Pulmonary artery endothelial cell (primary cell): ENCODE measurements around the gene GRAPL. TPM values are rescaled to one million over a fixed set of nuclear protein-coding genes. Genes with fewer than 3 reads are reported as not detected.
"Not testable (repeated sequence)": the region's sequence is repeated elsewhere in the genome, so short reads cannot be mapped to it uniquely, and the experiment has no call there.

ENCODE experiments used
- DNase-seq: peaks from one replicate; pipeline ENCODE4 v3.0.0-alpha.2; 2011; ENCODE audit warnings: low read depth, low spot score
- total RNA-seq: library from RNA; depleted of rRNA; stranded (reverse); fragments of >200 nt; gene quantifications from 2 replicates; pipeline ENCODE4 v1.2.3, GENCODE V29; 2014

The GRAPL gene
- total RNA-seq, 1 donor from 2014 or later, result 7.3 TPM

DNA sequence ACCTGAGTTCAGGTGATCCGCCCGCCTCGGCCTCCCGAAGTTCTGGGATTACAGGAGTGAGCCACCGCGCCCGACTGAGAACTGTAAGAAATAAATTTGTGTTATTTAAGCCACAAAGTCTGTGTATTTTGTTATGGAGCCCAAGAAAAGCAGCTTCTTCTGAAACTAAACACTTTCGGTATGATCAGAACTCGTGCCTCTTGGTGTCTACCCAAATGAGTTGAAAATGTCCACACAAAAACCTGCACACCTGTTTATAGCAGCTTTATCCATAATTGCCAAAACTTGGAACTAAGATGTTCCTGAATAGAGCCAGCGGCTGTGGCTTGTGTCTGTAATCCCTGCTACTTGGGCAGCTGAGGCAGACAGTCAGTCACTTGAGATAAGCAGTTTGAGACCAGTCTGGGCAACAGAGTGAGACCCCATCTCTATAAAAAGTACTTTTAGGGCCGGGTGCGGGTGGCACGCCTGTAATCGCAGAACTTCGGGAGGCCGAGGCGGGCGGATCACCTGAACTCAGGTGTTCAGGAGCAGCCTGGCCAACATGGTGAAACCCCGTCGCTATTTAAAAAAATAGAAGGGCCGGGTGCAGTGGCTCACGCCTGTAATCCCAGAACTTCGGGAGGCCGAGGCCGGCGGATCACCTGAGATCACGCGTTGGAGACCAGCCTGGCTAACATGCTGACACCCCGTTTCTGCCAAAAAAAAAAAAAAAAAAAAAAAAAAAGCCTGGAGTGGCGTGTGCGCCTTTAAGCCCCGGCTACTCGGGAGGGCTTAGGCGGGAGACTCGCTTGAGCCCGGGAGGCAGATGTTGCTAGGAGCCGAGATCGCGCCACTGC, 61.7 kb downstream of the GRAPL start:
- not testable (repeated sequence) for DNase-seq

DNA sequence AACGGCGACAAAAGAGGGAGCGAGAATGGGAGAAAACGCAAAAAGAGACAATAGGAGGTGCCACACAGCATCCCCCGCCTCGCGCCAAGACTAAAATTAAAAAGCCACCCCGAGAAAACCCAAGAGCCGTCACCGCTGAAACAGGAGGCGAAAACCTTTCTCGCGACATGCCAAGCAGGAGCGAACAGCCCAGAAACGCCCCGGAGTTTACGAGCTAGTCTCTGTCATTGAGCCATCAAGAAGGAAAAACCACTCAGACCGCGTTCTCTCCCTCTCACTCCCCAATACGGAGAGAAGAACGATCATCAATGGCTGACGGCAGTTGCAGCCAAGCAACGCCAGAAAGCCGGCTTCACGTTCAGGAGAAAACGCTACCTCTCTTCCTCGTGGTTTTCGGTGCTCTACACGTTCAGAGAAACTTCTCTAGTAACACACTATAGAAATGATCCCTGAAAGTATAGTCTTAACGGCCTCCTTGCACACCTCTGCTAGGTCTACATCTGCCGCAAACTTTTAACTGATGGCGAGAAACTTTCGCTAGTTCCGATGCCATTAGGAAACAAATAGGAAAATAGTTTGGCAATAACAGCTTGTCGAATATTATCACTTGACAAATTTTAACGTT, 62.5 kb downstream of the GRAPL start:
- not testable (repeated sequence) for DNase-seq

DNA sequence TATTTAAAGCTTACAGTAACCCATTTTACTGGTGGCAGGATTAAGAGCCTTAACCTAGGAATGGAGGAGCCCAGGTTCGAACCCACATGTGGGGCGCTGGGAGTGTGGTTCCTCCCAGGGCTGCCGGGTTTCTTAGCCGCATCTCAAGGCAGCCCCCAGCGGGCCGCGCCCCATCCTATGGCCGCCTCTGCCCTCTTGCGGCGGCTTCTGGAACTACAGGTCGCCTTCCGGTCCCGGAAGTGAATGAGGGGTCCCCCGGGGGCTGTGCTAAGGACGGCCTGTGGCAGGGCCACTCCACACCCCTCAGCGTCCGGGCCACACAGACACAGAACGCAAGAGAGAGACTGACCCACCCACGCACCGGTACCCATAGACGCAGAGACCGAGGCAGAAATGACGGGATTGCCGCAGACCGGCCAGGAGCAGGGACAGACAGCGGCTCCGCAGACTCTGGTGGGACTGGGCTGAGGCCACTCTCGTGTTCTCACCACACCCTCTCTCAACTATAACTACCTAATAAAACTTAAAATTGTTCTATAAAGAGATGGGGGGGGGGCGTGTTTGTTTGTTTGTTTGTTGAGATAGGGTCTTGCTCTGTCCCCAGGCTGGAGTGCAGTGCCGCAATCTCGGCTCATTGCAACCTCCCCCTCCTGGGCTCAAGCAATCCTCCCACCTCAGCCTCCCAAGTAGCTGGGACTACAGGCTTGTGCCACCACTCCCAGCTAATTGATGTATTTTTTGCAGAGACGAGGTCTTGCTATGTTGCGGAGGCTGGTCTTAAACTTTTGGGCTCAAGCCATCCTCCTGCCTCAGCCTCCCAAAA, 69.2 kb downstream of the GRAPL start:
- DNase-seq, result not testable (repeated sequence)

DNA sequence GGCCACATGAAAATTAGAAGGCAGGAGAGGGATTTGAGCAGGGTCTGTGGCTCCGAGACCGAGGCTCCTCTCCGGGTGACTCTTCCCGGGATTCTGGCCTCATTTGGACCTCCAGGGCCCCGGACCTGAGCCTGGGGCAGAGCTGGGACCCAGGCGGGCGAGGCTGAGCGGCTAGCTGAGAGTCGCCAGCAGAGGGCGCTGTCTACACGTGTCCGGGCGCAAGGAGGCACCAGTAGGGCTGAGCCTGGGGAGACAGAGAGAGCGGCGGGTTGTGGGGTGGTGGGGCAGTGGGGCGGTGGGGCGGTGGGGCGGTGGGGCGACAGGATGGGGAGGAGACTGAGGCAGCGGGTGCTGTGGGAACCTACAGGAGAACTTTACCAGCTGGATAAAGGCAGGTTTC, 75.1 kb downstream of the GRAPL start:
- DNase-seq, result not testable (repeated sequence)

- not testable (repeated sequence) for DNase-seq
Measured at GRCh38 chr17:19203429-19203828, 76.0 kb downstream of the GRAPL start.

Other genes with a start within 250 kb of the GRAPL start
- gene SLC5A10, start 175.4 kb upstream of the GRAPL start, total RNA-seq, result not detected in 2 replicates
- gene FAM83G, start 122.8 kb upstream of the GRAPL start, total RNA-seq, result 13.3 and 13.6 TPM in 2 replicates
- gene GRAP, start 80.6 kb upstream of the GRAPL start, total RNA-seq, result 16.5 and 20.5 TPM in 2 replicates
- gene EPN2, start 109.8 kb downstream of the GRAPL start, total RNA-seq, result 30.8 and 44.7 TPM in 2 replicates
- 16.1 and 39.7 TPM in 2 replicates for gene B9D1, start 235.1 kb downstream of the GRAPL start, total RNA-seq